Stomach (tissue), 9 donors: Measurements from ENCODE around the gene IQSEC1. TPM values are rescaled to one million over a fixed set of nuclear protein-coding genes. Genes with fewer than 3 reads are reported as not detected.

Experiments
- DNase-seq, 2 donors: peaks; one replicate each; pipeline versions ENCODE4 v3.0.0 to v3.0.0-alpha.2; 2013 to 2019
- H3K27ac ChIP-seq, 5 donors: fragments of 200-600 bp in 4 of 5; sonication (generic) in 4 of 5; one replicate each; pipeline ENCODE4 v1.5.1; 2013 to 2019; ENCODE audit warnings: mild to moderate bottlenecking in 1 of 5, moderate library complexity in 1 of 5
- H3K27me3 ChIP-seq, 3 donors: fragments of 200-600 bp; sonication (generic); one replicate each; pipeline ENCODE4 v1.5.1; 2017 to 2019; ENCODE audit warnings: mixed run types in 1 of 3
- H3K36me3 ChIP-seq, 4 donors: fragments of 200-600 bp; sonication (generic); 1 replicate in 3 of 4; 2 replicates in 1 of 4; pipeline ENCODE4 v1.5.1; 2016 to 2019
- H3K4me1 ChIP-seq, 4 donors: fragments of 200-600 bp; sonication (generic); one replicate each; pipeline ENCODE4 v1.5.1; 2016 to 2019
- H3K4me3 ChIP-seq, 4 donors: fragments of 200-600 bp; sonication (generic) in 3 of 4; one replicate each; pipeline ENCODE4 v1.5.1; 2016 to 2019; ENCODE audit warnings: mild to moderate bottlenecking in 1 of 4
- H3K9me3 ChIP-seq, 4 donors: fragments of 200-600 bp; sonication (generic); one replicate each; pipeline ENCODE4 v1.5.1; 2016 to 2019
- EP300 ChIP-seq: sonication (generic); formaldehyde crosslinking; IDR thresholded peaks from one replicate; pipeline ENCODE4 v1.6.1; 2017; ENCODE audit warnings: antibody characterized with exemption
- POLR2A ChIP-seq, 4 donors: fragments of 450-650 bp; IDR thresholded peaks; one replicate each; pipeline ENCODE4 v1.6.1; 2016; ENCODE audit warnings: antibody characterized with exemption in 4 of 4, control low read depth in 2 of 4, mild to moderate bottlenecking in 1 of 4, moderate library complexity in 1 of 4
- POLR2AphosphoS5 ChIP-seq, 3 donors: sonication (generic); formaldehyde crosslinking; IDR thresholded peaks; one replicate each; pipeline ENCODE4 v1.6.1; 2016; ENCODE audit warnings: antibody characterized with exemption in 3 of 3
- WGBS, 5 donors: extraction: QIAGEN DNeasy Blood & Tissue Kit in 3 of 5; methylation state at CpG; one replicate each; pipeline versions ENCODE4 v1.1.5 to v1.1.7; 2013 to 2018; 5-methylcytosine and 5-hydroxymethylcytosine counted together
- intact Hi-C: fragments of 100-400 bp; cut with DNase I; formaldehyde crosslinking; loops from one replicate; pipeline ENCODE4 v1.15.1; 2023; ENCODE audit warnings: low total_unique reads
- polyA plus RNA-seq, 3 donors: library from polyadenylated mRNA; stranded (reverse); fragments of 200-250 nt; gene quantifications; one replicate each; pipeline ENCODE4 v1.2.3, GENCODE V29; 2013
- total RNA-seq, 5 donors: library from RNA; depleted of rRNA; stranded (reverse); fragments of >200 nt; gene quantifications; one replicate each; pipeline versions ENCODE4 v1.1.0 to v1.2.3, GENCODE V29; 2014 to 2016
- TF ChIP-seq, protein P1 (sequence below), 7 experiments: fragments of 450-650 bp in 4 of 7; fragments of 200-600 bp in 3 of 7; sonication (generic) in 3 of 7; IDR thresholded peaks; one replicate each; pipeline ENCODE4 v1.5.1; 2016 to 2019; ENCODE audit warnings: antibody characterized with exemption in 7 of 7, control low read depth in 2 of 7, mild to moderate bottlenecking in 1 of 7
- donor health status: healthy with polysubstance abuse.
- donor health status: Bipolar disorder and iron deficiency.
- donor health status: healthy.

The IQSEC1 gene
- total and polyA plus RNA-seq, 8 donors = 6.7 to 46.9 (median 20.8) TPM

DNA sequence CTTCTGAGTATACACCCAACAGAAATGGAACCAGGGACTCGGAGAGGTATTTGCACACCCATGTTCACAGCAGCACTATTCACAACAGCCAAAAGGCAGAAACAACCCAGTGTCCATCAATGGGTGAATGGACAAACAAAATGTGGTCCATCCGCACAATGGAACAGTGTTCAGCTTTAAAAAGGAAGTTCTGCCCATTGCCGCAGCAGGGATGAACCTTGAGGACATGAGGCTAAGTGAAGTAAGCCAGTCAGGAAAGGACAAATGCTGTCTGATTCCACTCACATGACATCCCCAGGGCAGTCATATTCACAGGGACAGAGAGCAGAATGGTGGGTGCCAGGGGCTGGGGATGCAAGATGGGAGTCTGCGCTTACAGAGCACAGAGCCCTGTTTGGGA, 7.5 kb downstream of the IQSEC1 start:
- WGBS, 5 donors = 60 to 87% (median 71%) methylated on average over 4 of the region's 4 CpGs

DNA sequence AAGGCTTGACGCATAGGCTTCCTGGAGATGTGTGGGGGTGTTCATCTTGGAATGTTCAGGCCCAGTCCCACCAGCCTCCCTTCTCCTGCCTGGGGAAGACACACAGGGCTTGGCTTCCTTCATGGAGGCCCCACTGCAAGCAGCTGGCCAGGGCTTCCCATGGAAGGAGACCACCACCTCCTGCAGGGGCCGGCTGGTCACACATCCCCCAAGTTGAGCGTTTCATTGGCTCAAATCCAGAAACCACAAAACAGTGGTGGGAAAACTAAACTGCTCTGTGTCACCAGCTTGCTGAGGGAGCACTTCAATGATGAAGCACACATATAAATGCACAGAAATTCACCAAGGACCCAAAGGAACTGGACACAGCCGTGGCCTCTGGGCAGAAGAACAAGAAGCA, 8.3 kb downstream of the IQSEC1 start:
- TF ChIP-seq POLR2A (IDR thresholded peaks at IDR 0.05) (no peak), EP300 (no peak), POLR2AphosphoS5 (IDR thresholded peaks at IDR 0.05) (no peak)
- TF ChIP-seq, protein P1, sequence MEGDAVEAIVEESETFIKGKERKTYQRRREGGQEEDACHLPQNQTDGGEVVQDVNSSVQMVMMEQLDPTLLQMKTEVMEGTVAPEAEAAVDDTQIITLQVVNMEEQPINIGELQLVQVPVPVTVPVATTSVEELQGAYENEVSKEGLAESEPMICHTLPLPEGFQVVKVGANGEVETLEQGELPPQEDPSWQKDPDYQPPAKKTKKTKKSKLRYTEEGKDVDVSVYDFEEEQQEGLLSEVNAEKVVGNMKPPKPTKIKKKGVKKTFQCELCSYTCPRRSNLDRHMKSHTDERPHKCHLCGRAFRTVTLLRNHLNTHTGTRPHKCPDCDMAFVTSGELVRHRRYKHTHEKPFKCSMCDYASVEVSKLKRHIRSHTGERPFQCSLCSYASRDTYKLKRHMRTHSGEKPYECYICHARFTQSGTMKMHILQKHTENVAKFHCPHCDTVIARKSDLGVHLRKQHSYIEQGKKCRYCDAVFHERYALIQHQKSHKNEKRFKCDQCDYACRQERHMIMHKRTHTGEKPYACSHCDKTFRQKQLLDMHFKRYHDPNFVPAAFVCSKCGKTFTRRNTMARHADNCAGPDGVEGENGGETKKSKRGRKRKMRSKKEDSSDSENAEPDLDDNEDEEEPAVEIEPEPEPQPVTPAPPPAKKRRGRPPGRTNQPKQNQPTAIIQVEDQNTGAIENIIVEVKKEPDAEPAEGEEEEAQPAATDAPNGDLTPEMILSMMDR (IDR thresholded peaks at IDR 0.05) = no peak
- Histone ChIP-seq H3K9me3 (no peaks in the 10 kb centered on the region), H3K27me3 (no peaks in the 10 kb centered on the region), H3K36me3 (no peaks in the 10 kb centered on the region), H3K4me3 (no peak overlapping the region), H3K4me1 (no peaks in the 10 kb centered on the region), H3K27ac (no peak overlapping the region)
- intact Hi-C loops = no loop called here
- WGBS, 5 donors = 52 to 71% (median 63%) methylated on average over 4 of the region's 4 CpGs
- DNase-seq = no peak

More for the DNA sequence above, 7.5 kb downstream of the IQSEC1 start:
- intact Hi-C loops = no loop called here
- Histone ChIP-seq H3K4me3 (no peak overlapping the region), H3K4me1 (no peaks in the 10 kb centered on the region), H3K27ac (no peak overlapping the region), H3K9me3 (no peaks in the 10 kb centered on the region), H3K36me3 (no peaks in the 10 kb centered on the region), H3K27me3 (no peaks in the 10 kb centered on the region)
- no peak for DNase-seq
- TF ChIP-seq POLR2A (IDR thresholded peaks at IDR 0.05) (no peak), POLR2AphosphoS5 (IDR thresholded peaks at IDR 0.05) (no peak), EP300 (no peak)
- TF ChIP-seq, protein P1 (IDR thresholded peaks at IDR 0.05) = no peak

GRCh38 chr3:13064159-13064868, 8.9 kb downstream of the IQSEC1 start:
- Histone ChIP-seq H3K36me3 (no peaks in the 10 kb centered on the region), H3K27ac (no peak overlapping the region), H3K27me3 (no peaks in the 10 kb centered on the region), H3K9me3 (no peaks in the 10 kb centered on the region), H3K4me3 (no peak overlapping the region), H3K4me1 (no peaks in the 10 kb centered on the region)
- TF ChIP-seq EP300 (no peak), POLR2A (IDR thresholded peaks at IDR 0.05) (no peak), POLR2AphosphoS5 (IDR thresholded peaks at IDR 0.05) (no peak)
- TF ChIP-seq, protein P1 (IDR thresholded peaks at IDR 0.05) = no peak
- intact Hi-C loops = no loop called here
- WGBS, 5 donors = 75 to 84% (median 79%) methylated on average over 12 of the region's 12 CpGs
- no peak for DNase-seq

DNA sequence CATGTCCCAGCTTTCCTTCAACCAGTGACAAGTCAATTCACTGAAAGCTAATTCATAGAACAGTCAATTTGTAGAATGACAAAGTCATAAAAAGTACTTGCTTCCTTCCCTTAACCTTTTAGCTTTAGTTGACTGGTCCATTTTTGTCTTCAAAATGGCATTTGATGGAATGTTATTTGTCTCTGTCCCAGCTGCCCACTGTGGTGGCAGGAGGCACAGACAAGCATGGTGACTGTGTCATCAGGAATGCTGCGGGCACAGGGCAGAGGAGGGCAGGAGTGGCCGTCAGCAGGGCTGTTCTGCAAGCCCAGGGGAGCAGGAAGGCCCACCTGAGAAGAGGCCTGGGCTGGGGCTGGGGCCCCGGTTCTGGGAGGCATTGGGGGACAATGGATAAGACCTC, 10.0 kb downstream of the IQSEC1 start:
- no peak for DNase-seq
- Histone ChIP-seq H3K36me3 (no peaks in the 10 kb centered on the region), H3K4me3 (no peak overlapping the region), H3K27me3 (no peaks in the 10 kb centered on the region), H3K27ac (no peak overlapping the region), H3K4me1 (no peaks in the 10 kb centered on the region), H3K9me3 (no peaks in the 10 kb centered on the region)
- intact Hi-C loops = no loop called here
- 74 to 85% (median 80%) methylated on average over 3 of the region's 3 CpGs for WGBS, 5 donors
- TF ChIP-seq, protein P1 (IDR thresholded peaks at IDR 0.05) = no peak
- TF ChIP-seq POLR2AphosphoS5 (IDR thresholded peaks at IDR 0.05) (no peak), EP300 (no peak), POLR2A (IDR thresholded peaks at IDR 0.05) (no peak)
